ENCODE results near the gene BHLHA15.

BHLHA15 gene

DNA sequence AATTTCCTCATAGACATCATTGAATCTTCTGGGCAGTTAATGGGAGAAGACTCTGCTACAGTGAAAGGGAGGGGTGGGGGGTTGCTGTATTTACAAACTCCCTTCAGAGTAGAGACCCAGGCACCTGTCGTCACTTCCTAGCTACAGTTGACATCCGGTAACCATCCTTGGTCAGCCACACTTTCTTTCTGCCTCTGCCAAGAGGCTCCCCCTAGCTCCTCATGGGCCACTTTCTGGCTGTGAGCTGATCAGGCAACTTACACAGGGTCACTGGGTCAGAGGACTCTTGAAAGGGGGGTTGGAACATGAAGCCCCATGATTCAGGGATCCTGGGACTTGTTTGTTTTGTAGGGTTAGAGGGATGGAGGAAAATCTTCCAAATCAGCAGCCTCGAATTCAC lies 39.5 kb downstream of the BHLHA15 start:
- peaks cover 7% of the 10 kb centered on the region for H3K79me1 ChIP-seq (ENCODE audit: low read depth, low read length)
- no peak for DNase-seq (ENCODE audit: low spot score)
- no peak overlapping the region for H2BK120ac ChIP-seq (ENCODE audit: low read depth, low read length)
- H3K36me3 ChIP-seq (replicated peaks in 1 of 2; ENCODE audit: control insufficient read depth in 2 of 2, insufficient read depth in 2 of 2, low read length in 2 of 2) = peaks cover 1 to 3% of the 10 kb centered on the region in 2 donors
- peak overlapping the region in 1 of 2 donors; percentile 70 for H3K4me3 ChIP-seq (ENCODE audit: low read length in 2 of 2)
- no peak overlapping the region for H2AFZ ChIP-seq (ENCODE audit: low read length)
- no peak overlapping the region for H2BK5ac ChIP-seq (ENCODE audit: low read length)
- no peak overlapping the region for H4K91ac ChIP-seq (ENCODE audit: low read depth, low read length, poor library complexity)
- H3K4me1 ChIP-seq (ENCODE audit: control insufficient read depth in 2 of 2, insufficient read depth in 1 of 2, low read depth in 1 of 2, low read length in 2 of 2) = peaks cover 6 to 21% of the 10 kb centered on the region in 2 donors
- H3K14ac ChIP-seq (ENCODE audit: low read length) = no peak overlapping the region
- H3K4me2 ChIP-seq (ENCODE audit: insufficient read depth, low read length, poor library complexity, severe bottlenecking) = no peak overlapping the region
- H3K23ac ChIP-seq (ENCODE audit: low read depth, low read length, poor library complexity) = no peak overlapping the region
- no CpG with 5 or more reads among the region's 3 CpGs for WGBS, 2 donors (ENCODE audit: extremely low coverage in 2 of 2, insufficient read length in 2 of 2, insufficient replicate concordance in 1 of 2)
- H2AK5ac ChIP-seq (ENCODE audit: low read depth, low read length) = no peak overlapping the region
- no peak overlapping the region for H3K27ac ChIP-seq (replicated peaks; ENCODE audit: low read length)
- H2BK12ac ChIP-seq (ENCODE audit: low read length) = no peak overlapping the region
- H3K9ac ChIP-seq (ENCODE audit: low read depth, low read length, poor library complexity) = no peak overlapping the region
- no peak overlapping the region for H3K18ac ChIP-seq (ENCODE audit: low read length)
- H4K8ac ChIP-seq (ENCODE audit: low read depth, low read length) = no peak overlapping the region
- no peak overlapping the region for H2BK15ac ChIP-seq (ENCODE audit: low read length)
- peaks cover 0 to 1% (median 0%) of the 10 kb centered on the region in 3 experiments for H3K27me3 ChIP-seq (ENCODE audit: control insufficient read depth in 3 of 3, insufficient read depth in 3 of 3, low read depth in 1 of 3, low read length in 3 of 3)
- no peaks in the 10 kb centered on the region for H3K9me3 ChIP-seq (replicated peaks in 1 of 2; ENCODE audit: control insufficient read depth in 2 of 2, insufficient read depth in 1 of 2, low read depth in 1 of 2, low read length in 2 of 2)
- no peak overlapping the region for H3K4ac ChIP-seq (ENCODE audit: low read length)

DNA sequence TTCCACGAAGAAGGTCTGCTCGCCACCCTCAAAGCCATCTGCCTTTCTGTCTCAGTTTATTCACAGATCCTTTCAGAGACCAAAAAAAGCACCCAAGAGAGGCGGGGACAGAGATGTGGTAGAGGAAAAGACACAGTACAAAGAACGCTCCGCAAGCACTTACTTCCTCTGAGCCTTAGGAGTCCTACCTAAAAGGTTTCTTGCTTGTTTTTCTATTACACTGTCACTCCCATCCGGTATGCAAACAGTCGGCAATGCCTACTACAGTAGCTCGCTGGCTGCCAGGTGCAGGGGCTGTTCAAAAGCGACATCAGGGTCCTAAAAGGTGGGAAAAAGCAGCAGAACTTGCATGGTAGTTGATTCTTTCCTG lies 40.0 kb downstream of the BHLHA15 start:
- Histone ChIP-seq H3K9ac (ENCODE audit: low read depth, low read length, poor library complexity) (peak overlapping the region; percentile 95), H3K79me1 (ENCODE audit: low read depth, low read length) (peaks cover 7% of the 10 kb centered on the region), H2AK5ac (ENCODE audit: low read depth, low read length) (peak overlapping the region; percentile 14), H3K27ac (replicated peaks; ENCODE audit: low read length) (no peak overlapping the region), H3K14ac (ENCODE audit: low read length) (no peak overlapping the region), H4K91ac (ENCODE audit: low read depth, low read length, poor library complexity) (no peak overlapping the region), H2AFZ (ENCODE audit: low read length) (peak overlapping the region; percentile 93), H2BK12ac (ENCODE audit: low read length) (no peak overlapping the region), H3K27me3 (ENCODE audit: control insufficient read depth in 3 of 3, insufficient read depth in 3 of 3, low read depth in 1 of 3, low read length in 3 of 3) (peaks cover 0 to 1% (median 0%) of the 10 kb centered on the region in 3 experiments), H3K23ac (ENCODE audit: low read depth, low read length, poor library complexity) (peak overlapping the region; percentile 85), H3K4ac (ENCODE audit: low read length) (no peak overlapping the region), H2BK120ac (ENCODE audit: low read depth, low read length) (no peak overlapping the region), H3K4me2 (ENCODE audit: insufficient read depth, low read length, poor library complexity, severe bottlenecking) (peak overlapping the region; percentile 93), H3K18ac (ENCODE audit: low read length) (no peak overlapping the region), H3K4me1 (ENCODE audit: control insufficient read depth in 2 of 2, insufficient read depth in 1 of 2, low read depth in 1 of 2, low read length in 2 of 2) (peaks cover 6 to 21% of the 10 kb centered on the region in 2 donors), H2BK15ac (ENCODE audit: low read length) (no peak overlapping the region), H3K36me3 (replicated peaks in 1 of 2; ENCODE audit: control insufficient read depth in 2 of 2, insufficient read depth in 2 of 2, low read length in 2 of 2) (peaks cover 0 to 4% of the 10 kb centered on the region in 2 donors), H4K8ac (ENCODE audit: low read depth, low read length) (no peak overlapping the region), H3K4me3 (ENCODE audit: low read length in 2 of 2) (peak overlapping the region; percentile 70 to 95), H2BK5ac (ENCODE audit: low read length) (no peak overlapping the region), H3K9me3 (replicated peaks in 1 of 2; ENCODE audit: control insufficient read depth in 2 of 2, insufficient read depth in 1 of 2, low read depth in 1 of 2, low read length in 2 of 2) (no peaks in the 10 kb centered on the region)
- no peak for DNase-seq (ENCODE audit: low spot score)
- WGBS, 2 donors (ENCODE audit: extremely low coverage in 2 of 2, insufficient read length in 2 of 2, insufficient replicate concordance in 1 of 2) = no CpG with 5 or more reads among the region's 9 CpGs

DNA sequence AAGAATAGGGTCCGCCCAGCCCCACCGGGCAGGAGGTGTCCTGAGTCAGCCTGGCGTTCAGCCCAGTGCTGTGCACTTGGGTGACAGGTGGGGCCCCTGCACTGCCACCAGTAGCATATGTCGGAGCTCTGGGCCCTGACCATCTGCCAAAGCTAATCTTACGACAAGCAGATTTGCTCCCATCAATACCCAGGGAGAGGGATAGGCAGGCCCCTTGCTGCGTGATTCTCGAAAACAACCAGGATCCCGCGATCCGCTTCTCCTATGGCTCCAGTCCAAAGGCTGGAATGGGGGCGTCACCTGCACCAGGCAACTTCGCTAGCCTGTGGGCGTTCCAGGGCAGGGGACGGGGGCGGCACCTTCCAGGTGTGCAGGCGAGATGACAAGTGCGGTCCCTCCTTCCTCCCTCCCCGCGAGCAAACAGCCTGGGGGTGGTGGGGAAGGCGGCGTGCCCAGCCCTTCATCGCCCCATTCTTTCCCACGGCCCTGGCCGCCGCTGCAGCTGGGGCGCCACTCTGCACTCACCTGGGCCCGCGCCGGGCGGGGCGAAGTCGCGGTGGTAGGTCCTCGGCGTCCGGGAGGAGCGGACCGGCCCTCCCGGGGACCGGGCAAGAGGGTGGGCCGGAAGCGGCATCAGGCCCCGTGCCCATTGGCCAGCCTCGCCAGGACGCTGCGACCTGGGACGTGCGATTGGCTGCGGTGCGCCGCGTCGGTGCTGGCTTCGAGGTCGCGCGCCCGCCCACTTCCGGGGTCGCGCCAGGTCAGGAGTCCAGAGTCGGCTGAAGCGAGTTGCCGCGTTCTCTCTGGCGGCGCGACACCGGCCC lies 40.6 kb downstream of the BHLHA15 start, which contains the start of gene TECPR1:
Gene TECPR1 (minus strand): TSS at position 632 of the 824 bp plus-strand sequence. CDS start 6,086 bp downstream, outside the sequence.
- no CpG with 5 or more reads among the region's 69 CpGs for WGBS, 2 donors (ENCODE audit: extremely low coverage in 2 of 2, insufficient read length in 2 of 2, insufficient replicate concordance in 1 of 2)
- Histone ChIP-seq H4K91ac (ENCODE audit: low read depth, low read length, poor library complexity) (no peak within 1 kb of the TSS), H4K8ac (ENCODE audit: low read depth, low read length) (no peak within 1 kb of the TSS), H2BK15ac (ENCODE audit: low read length) (no peak within 1 kb of the TSS), H3K23ac (ENCODE audit: low read depth, low read length, poor library complexity) (peak within 1 kb of the TSS; percentile 93), H2BK120ac (ENCODE audit: low read depth, low read length) (no peak within 1 kb of the TSS), H3K36me3 (replicated peaks in 1 of 2; ENCODE audit: control insufficient read depth in 2 of 2, insufficient read depth in 2 of 2, low read length in 2 of 2) (peaks cover 2 to 9% of the 10 kb centered on the region in 2 donors), H3K14ac (ENCODE audit: low read length) (peak within 1 kb of the TSS; percentile 99), H2BK12ac (ENCODE audit: low read length) (peak within 1 kb of the TSS; percentile 90), H3K9me3 (replicated peaks in 1 of 2; ENCODE audit: control insufficient read depth in 2 of 2, insufficient read depth in 1 of 2, low read depth in 1 of 2, low read length in 2 of 2) (no peaks in the 10 kb centered on the region), H3K79me1 (ENCODE audit: low read depth, low read length) (peaks cover 7% of the 10 kb centered on the region), H3K4me1 (ENCODE audit: control insufficient read depth in 2 of 2, insufficient read depth in 1 of 2, low read depth in 1 of 2, low read length in 2 of 2) (peaks cover 6 to 21% of the 10 kb centered on the region in 2 donors), H3K4me3 (ENCODE audit: low read length in 2 of 2) (peak within 1 kb of the TSS; percentile 70 to 95), H3K9ac (ENCODE audit: low read depth, low read length, poor library complexity) (peak within 1 kb of the TSS; percentile 95), H3K18ac (ENCODE audit: low read length) (peak within 1 kb of the TSS; percentile 97), H3K27ac (replicated peaks; ENCODE audit: low read length) (no peak within 1 kb of the TSS), H3K4me2 (ENCODE audit: insufficient read depth, low read length, poor library complexity, severe bottlenecking) (peak within 1 kb of the TSS; percentile 93), H2AK5ac (ENCODE audit: low read depth, low read length) (peak within 1 kb of the TSS; percentile 14), H2BK5ac (ENCODE audit: low read length) (peak within 1 kb of the TSS; percentile 94), H2AFZ (ENCODE audit: low read length) (peak within 1 kb of the TSS; percentile 93), H3K27me3 (ENCODE audit: control insufficient read depth in 3 of 3, insufficient read depth in 3 of 3, low read depth in 1 of 3, low read length in 3 of 3) (peaks cover 0 to 1% (median 0%) of the 10 kb centered on the region in 3 experiments), H3K4ac (ENCODE audit: low read length) (peak within 1 kb of the TSS; percentile 76)
- DNase-seq (ENCODE audit: low spot score) = peak; percentile 87

DNA sequence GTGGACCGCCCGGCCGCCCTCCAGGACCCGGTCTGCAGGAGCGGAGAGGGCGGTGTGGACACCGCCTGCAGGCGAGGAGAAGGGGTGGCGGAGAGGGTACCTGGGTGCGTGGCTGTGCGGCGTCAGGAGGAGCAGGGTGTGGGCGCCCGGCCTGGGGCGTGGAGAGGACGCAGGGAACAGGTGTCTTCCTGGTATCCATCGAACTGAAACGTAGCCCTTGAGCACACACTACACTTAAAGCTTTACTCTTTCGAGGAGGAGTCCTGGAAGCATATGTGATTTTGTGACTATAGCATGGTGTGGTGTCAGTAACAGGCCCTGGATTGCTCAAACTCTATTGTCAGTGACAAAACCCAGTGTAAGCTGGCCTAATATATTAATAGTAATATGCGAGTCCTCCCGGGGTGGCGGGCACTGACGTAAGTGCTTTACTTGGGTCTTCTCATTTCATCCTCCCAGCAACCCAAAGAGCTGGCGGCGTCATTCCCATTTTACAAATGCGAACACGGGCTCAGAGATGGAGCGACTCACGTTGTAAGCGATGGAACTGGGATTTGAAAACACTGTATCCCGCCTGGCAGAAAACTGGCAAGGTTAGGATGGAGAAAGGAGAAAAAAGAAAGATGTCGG lies 41.3 kb downstream of the BHLHA15 start:
- Histone ChIP-seq H3K79me1 (ENCODE audit: low read depth, low read length) (peaks cover 9% of the 10 kb centered on the region), H2AFZ (ENCODE audit: low read length) (peak overlapping the region; percentile 93), H3K4ac (ENCODE audit: low read length) (no peak overlapping the region), H2BK15ac (ENCODE audit: low read length) (no peak overlapping the region), H2BK120ac (ENCODE audit: low read depth, low read length) (no peak overlapping the region), H3K9me3 (replicated peaks in 1 of 2; ENCODE audit: control insufficient read depth in 2 of 2, insufficient read depth in 1 of 2, low read depth in 1 of 2, low read length in 2 of 2) (no peaks in the 10 kb centered on the region), H4K8ac (ENCODE audit: low read depth, low read length) (no peak overlapping the region), H3K36me3 (replicated peaks in 1 of 2; ENCODE audit: control insufficient read depth in 2 of 2, insufficient read depth in 2 of 2, low read length in 2 of 2) (peaks cover 3 to 14% of the 10 kb centered on the region in 2 donors), H2AK5ac (ENCODE audit: low read depth, low read length) (no peak overlapping the region), H3K4me3 (ENCODE audit: low read length in 2 of 2) (peak overlapping the region; percentile 70 to 95), H3K9ac (ENCODE audit: low read depth, low read length, poor library complexity) (peak overlapping the region; percentile 94), H3K27ac (replicated peaks; ENCODE audit: low read length) (no peak overlapping the region), H3K4me1 (ENCODE audit: control insufficient read depth in 2 of 2, insufficient read depth in 1 of 2, low read depth in 1 of 2, low read length in 2 of 2) (peaks cover 6 to 21% of the 10 kb centered on the region in 2 donors), H3K23ac (ENCODE audit: low read depth, low read length, poor library complexity) (peak overlapping the region; percentile 93), H3K18ac (ENCODE audit: low read length) (peak overlapping the region; percentile 97), H2BK12ac (ENCODE audit: low read length) (peak overlapping the region; percentile 90), H2BK5ac (ENCODE audit: low read length) (peak overlapping the region; percentile 94), H3K14ac (ENCODE audit: low read length) (peak overlapping the region; percentile 99), H4K91ac (ENCODE audit: low read depth, low read length, poor library complexity) (no peak overlapping the region), H3K27me3 (ENCODE audit: control insufficient read depth in 3 of 3, insufficient read depth in 3 of 3, low read depth in 1 of 3, low read length in 3 of 3) (peaks cover 0 to 1% (median 0%) of the 10 kb centered on the region in 3 experiments), H3K4me2 (ENCODE audit: insufficient read depth, low read length, poor library complexity, severe bottlenecking) (peak overlapping the region; percentile 92)
- DNase-seq (ENCODE audit: low spot score) = no peak
- WGBS, 2 donors (ENCODE audit: extremely low coverage in 2 of 2, insufficient read length in 2 of 2, insufficient replicate concordance in 1 of 2) = no CpG with 5 or more reads among the region's 32 CpGs

Data from neuronal stem cell (in vitro differentiated cells).